K562 (cell line): ENCODE data around the gene DPM2. TPM values are rescaled to one million over a fixed set of nuclear protein-coding genes. Genes with fewer than 3 reads are reported as not detected.

Experiments
- CBFA2T2 ChIP-seq: fragments of 450-650 bp; conservative IDR thresholded peaks from 2 replicates; pipeline ENCODE4 v1.6.1; 2017; ENCODE audit warnings: mild to moderate bottlenecking
- CREB1 ChIP-seq, 2 experiments: sonication (generic) in 1 of 2; formaldehyde crosslinking in 1 of 2; IDR thresholded peaks; 2 replicates each; pipeline versions ENCODE4 v1.6.1 to v1.8.0; 2012 to 2022; ENCODE audit warnings: inconsistent platforms in 1 of 2, mild to moderate bottlenecking in 1 of 2, missing genetic modification reagents in 1 of 2, moderate library complexity in 1 of 2
- DDX20 ChIP-seq: fragments of 450-650 bp; IDR thresholded peaks from 2 replicates; pipeline ENCODE4 v1.6.1; 2016; ENCODE audit warnings: missing genetic modification characterization, low read depth, mild to moderate bottlenecking, missing compliant biosample characterization, moderate library complexity
- ELF4 ChIP-seq: fragments of 450-650 bp; formaldehyde crosslinking; IDR thresholded peaks from 2 replicates; pipeline ENCODE4 v1.4.0; 2022; ENCODE audit warnings: missing genetic modification characterization
- FOXP1 ChIP-seq: sonication (generic); formaldehyde crosslinking; IDR thresholded peaks from 2 replicates; pipeline ENCODE4 v1.8.0; 2022; ENCODE audit warnings: mild to moderate bottlenecking, missing genetic modification reagents
- HCFC1 ChIP-seq: IDR thresholded peaks from 2 replicates; pipeline ENCODE4 v1.6.1; 2012; ENCODE audit warnings: low read depth, low read length, improper control_type of control experiment
- KAT2B ChIP-seq: IDR thresholded peaks from one replicate; pipeline ENCODE4 v1.6.1; 2012; ENCODE audit warnings: low read depth, mild to moderate bottlenecking, control low read depth, inconsistent platforms, low read length, moderate library complexity
- MAFG ChIP-seq: fragments of 450-650 bp; conservative IDR thresholded peaks from 2 replicates; pipeline ENCODE4 v1.6.1; 2016; ENCODE audit warnings: missing genetic modification characterization, missing compliant biosample characterization
- MEF2A ChIP-seq: IDR thresholded peaks from 2 replicates; pipeline ENCODE4 v1.6.1; 2011; ENCODE audit warnings: low read depth, mild to moderate bottlenecking, low read length, moderate library complexity; ENCODE audit not compliant: control insufficient read depth
- MEF2D ChIP-seq: conservative IDR thresholded peaks from 2 replicates; pipeline ENCODE4 v1.6.1; 2016; ENCODE audit warnings: low read depth, missing genetic modification characterization, missing compliant biosample characterization
- RB1 ChIP-seq: fragments of 450-650 bp; IDR thresholded peaks from 2 replicates; pipeline ENCODE4 v1.6.1; 2017; ENCODE audit warnings: low read depth, mild to moderate bottlenecking
- RUNX1 ChIP-seq: sonication (generic); IDR thresholded peaks from 2 replicates; pipeline ENCODE4 v1.6.1; 2016; ENCODE audit warnings: antibody characterized with exemption, low read depth
- SMAD4 ChIP-seq: fragments of 250-450 bp; sonication (Bioruptor Pico); conservative IDR thresholded peaks from 2 replicates; pipeline ENCODE4 v1.8.0; 2021; ENCODE audit warnings: inconsistent platforms, mild to moderate bottlenecking, moderate library complexity
- SMARCB1 ChIP-seq: IDR thresholded peaks from 2 replicates; pipeline ENCODE4 v1.6.1; 2011; ENCODE audit warnings: improper control_type of control experiment, low read depth; ENCODE audit not compliant: insufficient read length
- TEAD2 ChIP-seq: fragments of 450-650 bp; IDR thresholded peaks from 2 replicates; pipeline ENCODE4 v1.6.1; 2016; ENCODE audit warnings: missing genetic modification characterization, control low read depth, missing compliant biosample characterization
- TSC22D4 ChIP-seq: fragments of 450-650 bp; IDR thresholded peaks from 2 replicates; pipeline ENCODE4 v1.6.1; 2016; ENCODE audit warnings: missing genetic modification characterization, missing biosample characterization, control low read depth
- ZNF143 ChIP-seq: sonication (generic); formaldehyde crosslinking; IDR thresholded peaks from 2 replicates; pipeline ENCODE4 v1.9.0; 2022; ENCODE audit warnings: mild to moderate bottlenecking, missing genetic modification reagents
- ZNF217 ChIP-seq: sonication (generic); formaldehyde crosslinking; IDR thresholded peaks from 2 replicates; pipeline ENCODE4 v1.8.0; 2022; ENCODE audit warnings: mild to moderate bottlenecking, missing genetic modification reagents
- ZNF316 ChIP-seq: fragments of 450-650 bp; IDR thresholded peaks from 2 replicates; pipeline ENCODE4 v1.6.1; 2016
- polyA plus RNA-seq, 8 experiments: library from polyadenylated mRNA; depleted of rRNA in 4 of 8; stranded (reverse) in 5 of 8; unstranded in 3 of 8; fragments of >200 nt; fragmentation: Nextera tagmentation in 2 of 8; fragmentation: Illumina TruSeq in 1 of 8; extraction: Ambion mirVana in 2 of 8; extraction: Trizol in 1 of 8; gene quantifications; 2 replicates each; pipeline versions ENCODE4 v1.2.1 to v1.2.3, GENCODE V29; 2011 to 2014; ENCODE audit warnings: inconsistent platforms in 1 of 8, missing spikeins in 1 of 8
- total RNA-seq, 7 experiments: library from RNA; depleted of rRNA in 6 of 7; stranded (reverse); fragments of >200 nt in 6 of 7; fragmentation: Illumina TruSeq in 2 of 7; extraction: Trizol in 2 of 7; gene quantifications; 2 replicates each; pipeline versions ENCODE4 v1.2.1 to v1.2.3, GENCODE V29; 2011 to 2021; ENCODE audit warnings: low replicate concordance in 1 of 7
- TF ChIP-seq, protein P1 (sequence below): fragments of 250-450 bp; sonication (Bioruptor Pico); IDR thresholded peaks from 2 replicates; pipeline ENCODE4 v1.5.1; 2021; ENCODE audit warnings: mild to moderate bottlenecking
- TF ChIP-seq, protein P2 (sequence below): fragments of 200-400 bp; formaldehyde crosslinking; IDR thresholded peaks from 2 replicates; pipeline ENCODE4 v1.6.1; 2017; ENCODE audit warnings: mild to moderate bottlenecking, low read depth, low read length, moderate library complexity
- TF ChIP-seq, protein P3 (sequence below): fragments of 450-650 bp; formaldehyde crosslinking; IDR thresholded peaks from 2 replicates; pipeline ENCODE4 v1.4.0; 2020; ENCODE audit warnings: mild to moderate bottlenecking, moderate library complexity
- TF ChIP-seq, protein P4 (sequence below): fragments of 450-650 bp; IDR thresholded peaks from 2 replicates; pipeline ENCODE4 v1.7.1; 2018; ENCODE audit warnings: mild to moderate bottlenecking, low read depth; ENCODE audit not compliant: partially characterized antibody

The DPM2 gene
- total and polyA plus RNA-seq, 9 of the 15 experiments (the other 6 are each of a cell fraction or from before 2014, with no cell fraction given) = 43.5 to 126 (median 71.1) TPM

DNA sequence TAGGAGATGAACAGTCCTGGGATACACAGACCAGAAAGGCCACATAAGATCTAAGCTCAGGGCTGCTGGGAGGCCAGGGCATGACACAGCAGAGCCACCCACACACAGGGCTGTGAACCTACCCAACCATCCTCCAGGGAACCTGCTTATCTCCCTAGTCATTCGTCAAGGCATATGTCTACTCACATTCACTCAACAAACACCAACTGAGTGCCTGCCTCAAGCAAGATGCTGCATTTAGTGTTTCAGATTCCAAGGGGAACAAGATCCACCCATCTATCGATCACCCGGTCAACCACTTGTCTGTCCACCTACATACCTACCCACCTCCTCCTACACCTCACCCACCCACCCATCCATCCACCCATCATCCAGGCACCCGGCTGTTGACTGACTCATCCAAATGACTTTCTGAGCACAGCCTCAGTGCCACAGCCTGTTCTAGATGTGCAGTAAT lies 1.9 kb downstream of the DPM2 start (continued):
- TF ChIP-seq HCFC1 (no peak), SMARCB1 (no peak), SMAD4 (CRISPR knock-in tag) (no peak), DDX20 (tag) (no peak), FOXP1 (CRISPR knock-in tag) (0 out of 2 replicates have a peak, but pooled peaks have one; percentile 34), CREB1 (IDR thresholded peaks at IDR 0.05) (no peak), CREB1 (CRISPR knock-in tag; IDR thresholded peaks at IDR 0.05) (peak; percentile 29; the same call in 1 of the 2 replicates), MAFG (peak; percentile 84), ELF4 (CRISPR knock-in tag) (no peak), ZNF217 (CRISPR knock-in tag) (no peak), CBFA2T2 (no peak), TSC22D4 (no peak), RUNX1 (no peak), KAT2B (no peak), TEAD2 (tag) (no peak), MEF2D (tag) (no peak), MEF2A (no peak), RB1 (no peak), ZNF316 (peak; percentile 91), ZNF143 (no peak)
- TF ChIP-seq, protein P1, sequence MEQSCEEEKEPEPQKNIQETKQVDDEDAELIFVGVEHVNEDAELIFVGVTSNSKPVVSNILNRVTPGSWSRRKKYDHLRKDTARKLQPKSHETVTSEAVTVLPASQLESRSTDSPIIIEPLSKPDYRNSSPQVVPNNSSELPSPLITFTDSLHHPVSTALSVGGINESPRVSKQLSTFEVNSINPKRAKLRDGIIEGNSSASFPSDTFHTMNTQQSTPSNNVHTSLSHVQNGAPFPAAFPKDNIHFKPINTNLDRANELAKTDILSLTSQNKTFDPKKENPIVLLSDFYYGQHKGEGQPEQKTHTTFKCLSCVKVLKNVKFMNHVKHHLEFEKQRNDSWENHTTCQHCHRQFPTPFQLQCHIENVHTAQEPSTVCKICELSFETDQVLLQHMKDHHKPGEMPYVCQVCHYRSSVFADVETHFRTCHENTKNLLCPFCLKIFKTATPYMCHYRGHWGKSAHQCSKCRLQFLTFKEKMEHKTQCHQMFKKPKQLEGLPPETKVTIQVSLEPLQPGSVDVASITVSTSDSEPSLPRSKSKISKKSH = no peak
- TF ChIP-seq, protein P2, sequence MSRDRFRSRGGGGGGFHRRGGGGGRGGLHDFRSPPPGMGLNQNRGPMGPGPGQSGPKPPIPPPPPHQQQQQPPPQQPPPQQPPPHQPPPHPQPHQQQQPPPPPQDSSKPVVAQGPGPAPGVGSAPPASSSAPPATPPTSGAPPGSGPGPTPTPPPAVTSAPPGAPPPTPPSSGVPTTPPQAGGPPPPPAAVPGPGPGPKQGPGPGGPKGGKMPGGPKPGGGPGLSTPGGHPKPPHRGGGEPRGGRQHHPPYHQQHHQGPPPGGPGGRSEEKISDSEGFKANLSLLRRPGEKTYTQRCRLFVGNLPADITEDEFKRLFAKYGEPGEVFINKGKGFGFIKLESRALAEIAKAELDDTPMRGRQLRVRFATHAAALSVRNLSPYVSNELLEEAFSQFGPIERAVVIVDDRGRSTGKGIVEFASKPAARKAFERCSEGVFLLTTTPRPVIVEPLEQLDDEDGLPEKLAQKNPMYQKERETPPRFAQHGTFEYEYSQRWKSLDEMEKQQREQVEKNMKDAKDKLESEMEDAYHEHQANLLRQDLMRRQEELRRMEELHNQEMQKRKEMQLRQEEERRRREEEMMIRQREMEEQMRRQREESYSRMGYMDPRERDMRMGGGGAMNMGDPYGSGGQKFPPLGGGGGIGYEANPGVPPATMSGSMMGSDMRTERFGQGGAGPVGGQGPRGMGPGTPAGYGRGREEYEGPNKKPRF = no peak
- TF ChIP-seq, protein P3, sequence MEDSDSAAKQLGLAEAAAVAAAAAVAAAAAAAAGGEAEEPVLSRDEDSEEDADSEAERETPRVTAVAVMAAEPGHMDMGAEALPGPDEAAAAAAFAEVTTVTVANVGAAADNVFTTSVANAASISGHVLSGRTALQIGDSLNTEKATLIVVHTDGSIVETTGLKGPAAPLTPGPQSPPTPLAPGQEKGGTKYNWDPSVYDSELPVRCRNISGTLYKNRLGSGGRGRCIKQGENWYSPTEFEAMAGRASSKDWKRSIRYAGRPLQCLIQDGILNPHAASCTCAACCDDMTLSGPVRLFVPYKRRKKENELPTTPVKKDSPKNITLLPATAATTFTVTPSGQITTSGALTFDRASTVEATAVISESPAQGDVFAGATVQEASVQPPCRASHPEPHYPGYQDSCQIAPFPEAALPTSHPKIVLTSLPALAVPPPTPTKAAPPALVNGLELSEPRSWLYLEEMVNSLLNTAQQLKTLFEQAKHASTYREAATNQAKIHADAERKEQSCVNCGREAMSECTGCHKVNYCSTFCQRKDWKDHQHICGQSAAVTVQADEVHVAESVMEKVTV (CRISPR knock-in tag) = no peak
- TF ChIP-seq, protein P4, sequence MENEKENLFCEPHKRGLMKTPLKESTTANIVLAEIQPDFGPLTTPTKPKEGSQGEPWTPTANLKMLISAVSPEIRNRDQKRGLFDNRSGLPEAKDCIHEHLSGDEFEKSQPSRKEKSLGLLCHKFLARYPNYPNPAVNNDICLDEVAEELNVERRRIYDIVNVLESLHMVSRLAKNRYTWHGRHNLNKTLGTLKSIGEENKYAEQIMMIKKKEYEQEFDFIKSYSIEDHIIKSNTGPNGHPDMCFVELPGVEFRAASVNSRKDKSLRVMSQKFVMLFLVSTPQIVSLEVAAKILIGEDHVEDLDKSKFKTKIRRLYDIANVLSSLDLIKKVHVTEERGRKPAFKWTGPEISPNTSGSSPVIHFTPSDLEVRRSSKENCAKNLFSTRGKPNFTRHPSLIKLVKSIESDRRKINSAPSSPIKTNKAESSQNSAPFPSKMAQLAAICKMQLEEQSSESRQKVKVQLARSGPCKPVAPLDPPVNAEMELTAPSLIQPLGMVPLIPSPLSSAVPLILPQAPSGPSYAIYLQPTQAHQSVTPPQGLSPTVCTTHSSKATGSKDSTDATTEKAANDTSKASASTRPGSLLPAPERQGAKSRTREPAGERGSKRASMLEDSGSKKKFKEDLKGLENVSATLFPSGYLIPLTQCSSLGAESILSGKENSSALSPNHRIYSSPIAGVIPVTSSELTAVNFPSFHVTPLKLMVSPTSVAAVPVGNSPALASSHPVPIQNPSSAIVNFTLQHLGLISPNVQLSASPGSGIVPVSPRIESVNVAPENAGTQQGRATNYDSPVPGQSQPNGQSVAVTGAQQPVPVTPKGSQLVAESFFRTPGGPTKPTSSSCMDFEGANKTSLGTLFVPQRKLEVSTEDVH = no peak
